Ecto neural progenitor cell (in vitro differentiated cells): ENCODE results near the gene GJA9.
A peak's percentile ranks its signal among the peaks of the same experiment; 100 is the strongest.
"Not testable (repeated sequence)": the region's sequence is repeated elsewhere in the genome, so short reads cannot be mapped to it uniquely, and the experiment has no call there.

Experiments
- DNase-seq: peaks from one replicate; pipeline ENCODE4 v3.0.0-alpha.2; 2018; ENCODE audit warnings: low spot score

The GJA9 gene

GRCh38 chr1:38881487-38881886 is at the start of gene GJA9:
TSS of gene GJA9 (minus strand) at chr1:38881587. CDS start at chr1:38876098, 5,489 bp downstream.
- no peak for DNase-seq

GRCh38 chr1:38929476-38929875 is 48.1 kb upstream of the GJA9 start:
- peak; percentile 59 for DNase-seq

GRCh38 chr1:38929054-38929453 is 47.7 kb upstream of the GJA9 start:
- DNase-seq, result no peak

GRCh38 chr1:38926091-38926490 is 44.7 kb upstream of the GJA9 start:
- no peak for DNase-seq

GRCh38 chr1:38925391-38925790 is 44.0 kb upstream of the GJA9 start:
- DNase-seq, result no peak

GRCh38 chr1:38923607-38924006 is 42.2 kb upstream of the GJA9 start:
- no peak for DNase-seq

GRCh38 chr1:38919130-38919529 is 37.7 kb upstream of the GJA9 start:
- DNase-seq, result no peak

GRCh38 chr1:38918568-38918967 is 37.2 kb upstream of the GJA9 start:
- DNase-seq, result no peak

GRCh38 chr1:38917772-38918171 is 36.4 kb upstream of the GJA9 start:
- DNase-seq, result no peak

- no peak for DNase-seq
These were observed 36.0 kb upstream of the GJA9 start for GRCh38 chr1:38917337-38917736.

GRCh38 chr1:38915352-38915948 is 34.1 kb upstream of the GJA9 start:
- no peak for DNase-seq

GRCh38 chr1:38914908-38915307 is 33.5 kb upstream of the GJA9 start:
- DNase-seq, result not testable (repeated sequence)

GRCh38 chr1:38908821-38909220 is 27.4 kb upstream of the GJA9 start:
- DNase-seq, result no peak

GRCh38 chr1:38905985-38906384 is 24.6 kb upstream of the GJA9 start:
- DNase-seq, result no peak

GRCh38 chr1:38899560-38899959 is 18.2 kb upstream of the GJA9 start:
- no peak for DNase-seq

- DNase-seq, result no peak
These were observed 17.4 kb upstream of the GJA9 start for GRCh38 chr1:38898653-38899230.

- no peak for DNase-seq
These were observed 14.8 kb upstream of the GJA9 start for GRCh38 chr1:38896169-38896568.

- no peak for DNase-seq
These were observed 11.6 kb upstream of the GJA9 start for GRCh38 chr1:38892976-38893375.

- no peak for DNase-seq
These were observed 10.4 kb upstream of the GJA9 start for GRCh38 chr1:38891753-38892152.

GRCh38 chr1:38889589-38889988 is 8.2 kb upstream of the GJA9 start:
- no peak for DNase-seq

- no peak for DNase-seq
These were observed 7.3 kb upstream of the GJA9 start for GRCh38 chr1:38888423-38889333.

GRCh38 chr1:38885092-38885491 is 3.7 kb upstream of the GJA9 start:
- no peak for DNase-seq

- no peak for DNase-seq
These were observed 5.6 kb downstream of the GJA9 start for GRCh38 chr1:38875811-38876210.
